NOMO-1 (cell line): ENCODE data around the gene SND1.
"Not testable (repeated sequence)": the region's sequence is repeated elsewhere in the genome, so short reads cannot be mapped to it uniquely, and the experiment has no call there.

Experiments
- DNase-seq, 2 experiments: peaks; one replicate each; lab custom pipeline; 2025; ENCODE audit not compliant: unreplicated experiment in 2 of 2; lab: John Stamatoyannopoulos, UW

Gene SND1

DNA sequence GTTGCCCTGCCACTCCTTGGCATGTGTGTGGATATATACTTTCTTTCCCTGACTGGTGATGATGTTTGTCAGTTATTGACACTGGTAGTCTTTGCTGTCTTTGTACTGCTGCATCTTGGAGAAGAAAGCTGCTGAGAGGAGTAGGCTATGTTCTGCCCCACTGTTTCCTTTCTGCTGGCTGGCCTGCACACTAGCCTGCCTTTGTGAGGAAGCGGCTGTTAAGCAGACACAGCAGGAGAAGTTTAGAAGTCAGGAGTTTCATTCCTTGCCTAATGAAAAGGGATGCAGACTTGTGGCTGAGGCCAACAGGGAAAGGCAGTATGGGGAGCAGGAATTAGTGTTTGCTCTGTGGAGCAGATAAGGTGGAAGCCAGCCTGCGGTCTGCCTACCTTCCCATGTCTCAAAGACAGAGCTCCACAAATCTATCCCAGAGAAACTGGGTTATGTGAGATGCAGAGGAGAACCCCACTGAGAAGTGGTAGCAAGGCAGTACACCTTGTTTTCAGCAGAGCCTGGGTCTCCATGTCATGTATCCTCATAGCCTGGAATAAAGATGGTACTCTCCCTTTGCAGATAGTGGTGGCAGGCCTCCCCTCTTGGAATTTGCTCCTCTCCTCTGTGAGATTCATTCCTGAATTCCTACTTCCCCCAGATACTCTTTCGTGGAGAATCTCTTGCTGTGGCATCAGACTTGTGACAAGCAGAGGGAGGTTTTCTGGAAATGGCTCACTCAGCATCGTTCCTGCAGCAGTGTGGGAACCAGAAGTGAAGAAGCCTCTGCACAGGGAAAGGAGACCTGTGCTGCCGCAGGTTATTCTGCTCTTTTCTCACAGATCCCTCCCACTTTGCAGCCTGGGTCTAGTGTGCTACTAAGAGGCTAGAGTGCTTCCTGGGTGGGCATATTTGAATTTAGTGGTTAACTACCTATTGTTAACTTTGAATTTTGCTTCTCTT is 249.0 kb downstream of the SND1 start:
- DNase-seq: no peak

DNA sequence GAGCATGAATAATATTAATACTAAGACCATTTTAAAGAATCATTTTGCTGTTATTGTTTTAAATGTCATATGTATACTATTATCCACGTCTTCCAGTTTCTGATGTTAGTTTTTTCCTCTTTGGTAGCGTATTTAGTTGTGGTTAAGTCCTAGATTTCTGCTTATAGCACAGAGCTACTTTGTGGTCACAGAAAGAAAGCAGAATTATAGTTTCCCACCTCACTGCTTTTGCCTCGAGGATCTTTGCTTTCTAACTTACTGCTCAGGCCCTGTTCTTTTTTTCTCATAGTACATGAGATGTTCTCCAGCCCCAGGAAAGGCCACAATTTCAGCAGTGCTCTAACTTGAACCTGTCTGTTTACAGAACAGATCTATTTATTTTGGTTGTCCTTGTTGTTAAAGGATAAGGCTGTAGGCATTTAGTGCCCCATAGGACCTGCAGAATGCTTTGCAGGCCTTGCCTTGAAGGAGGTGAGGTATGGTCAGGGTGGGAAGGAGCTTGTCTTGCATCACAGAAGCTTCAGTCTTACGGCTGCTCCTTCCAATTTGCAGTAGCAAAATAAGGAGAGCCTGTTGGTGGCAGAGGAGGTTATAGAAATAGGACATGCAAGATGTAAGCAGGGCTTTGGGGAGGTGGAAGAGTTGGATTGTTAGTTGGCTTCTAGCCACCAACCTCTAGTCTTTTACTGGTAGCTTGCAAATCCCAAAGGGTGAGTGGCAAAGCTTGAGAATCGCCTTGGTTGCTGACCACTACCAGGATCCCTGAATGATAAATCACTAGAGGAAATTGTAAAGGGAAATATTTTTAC is 250.1 kb downstream of the SND1 start:
- DNase-seq: no peak

DNA sequence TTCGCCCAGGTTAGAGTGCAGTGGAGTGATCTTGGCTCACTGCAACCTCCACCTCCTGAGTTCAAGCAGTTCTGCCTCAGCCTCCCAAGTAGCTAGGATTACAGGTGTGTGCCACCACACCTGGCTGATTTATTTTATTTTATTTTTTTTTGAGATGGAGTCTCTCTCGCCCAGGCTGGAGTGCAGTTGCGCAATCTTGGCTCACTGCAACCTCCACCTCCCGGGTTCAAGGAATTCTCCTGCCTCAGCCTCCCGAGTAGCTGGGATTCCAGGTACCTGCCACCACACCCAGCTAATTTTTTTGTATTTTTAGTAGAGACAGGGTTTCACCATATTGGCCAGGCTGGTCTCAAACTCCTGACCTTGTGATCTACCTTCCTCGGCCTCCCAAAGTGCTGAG is 250.8 kb downstream of the SND1 start:
- not testable (repeated sequence) for DNase-seq

DNA sequence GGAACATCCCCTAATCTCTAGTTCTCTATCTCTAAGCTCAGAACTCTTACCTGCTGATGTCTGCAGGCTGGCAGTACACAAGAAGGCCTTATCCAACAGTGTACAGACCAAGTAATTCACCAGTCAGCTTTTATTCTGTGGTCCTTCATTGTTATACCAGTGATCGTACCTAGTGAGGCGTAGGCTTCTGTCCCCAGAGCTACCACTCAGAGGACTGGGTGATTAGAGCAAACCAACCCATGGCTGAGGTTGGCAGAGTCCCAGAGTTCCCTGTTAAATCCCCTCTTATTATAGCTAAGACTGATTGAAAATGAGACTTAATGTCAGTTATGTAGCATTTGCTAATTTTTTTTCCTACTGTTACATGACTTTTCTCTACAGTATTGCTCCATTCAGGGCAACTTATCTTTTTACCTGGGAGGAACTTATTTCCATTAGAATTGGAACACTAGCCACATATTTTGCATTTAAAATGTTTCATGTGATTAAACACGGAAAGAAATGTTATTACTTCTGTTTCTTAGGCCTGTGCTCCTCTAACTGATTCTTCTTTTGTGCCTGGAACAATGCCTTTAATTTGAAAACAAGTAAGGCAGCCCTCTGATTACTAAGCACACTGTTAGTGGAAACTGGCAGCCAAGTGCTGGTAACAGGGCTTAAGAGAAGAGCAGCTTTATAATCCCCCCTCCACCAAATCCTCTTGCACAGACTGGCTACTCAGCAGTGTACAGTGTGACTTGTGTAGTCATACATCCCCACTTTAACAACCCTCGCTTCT is 252.1 kb downstream of the SND1 start:
- no peak for DNase-seq

DNA sequence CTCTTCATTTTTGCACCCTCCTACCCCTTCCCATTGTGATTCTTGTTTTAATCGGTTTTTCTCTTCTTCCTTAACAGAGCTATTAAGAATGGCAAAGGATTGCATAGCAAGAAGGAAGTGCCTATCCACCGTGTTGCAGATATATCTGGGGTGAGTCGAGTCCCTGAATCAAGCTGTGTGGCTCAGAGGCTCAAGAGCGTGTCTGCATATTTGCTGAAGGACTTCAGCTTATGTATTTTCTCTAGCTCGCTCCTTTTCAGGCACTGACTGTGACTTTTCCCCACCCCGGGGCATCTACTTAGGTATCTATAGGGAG is 252.6 kb downstream of the SND1 start:
- no peak for DNase-seq

DNA sequence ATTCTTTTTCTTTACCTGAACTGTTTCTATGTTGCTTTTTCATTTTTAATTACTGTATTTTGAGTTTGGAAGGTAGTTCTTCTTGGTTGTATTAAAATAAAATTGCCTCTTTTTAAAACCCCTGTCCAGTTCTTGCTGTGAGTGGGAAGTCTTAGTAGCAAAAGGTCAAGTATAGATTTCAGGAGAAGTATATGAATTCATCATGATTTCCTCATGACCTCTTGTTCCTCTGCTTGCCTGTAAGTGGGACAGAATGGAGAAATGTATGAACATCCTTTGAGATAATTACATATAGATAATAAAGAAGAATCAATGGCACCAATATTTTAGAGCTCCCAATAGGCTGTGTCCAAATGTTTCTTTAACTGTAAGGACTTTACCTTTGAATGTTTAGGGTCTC is 253.0 kb downstream of the SND1 start:
- no peak for DNase-seq

DNA sequence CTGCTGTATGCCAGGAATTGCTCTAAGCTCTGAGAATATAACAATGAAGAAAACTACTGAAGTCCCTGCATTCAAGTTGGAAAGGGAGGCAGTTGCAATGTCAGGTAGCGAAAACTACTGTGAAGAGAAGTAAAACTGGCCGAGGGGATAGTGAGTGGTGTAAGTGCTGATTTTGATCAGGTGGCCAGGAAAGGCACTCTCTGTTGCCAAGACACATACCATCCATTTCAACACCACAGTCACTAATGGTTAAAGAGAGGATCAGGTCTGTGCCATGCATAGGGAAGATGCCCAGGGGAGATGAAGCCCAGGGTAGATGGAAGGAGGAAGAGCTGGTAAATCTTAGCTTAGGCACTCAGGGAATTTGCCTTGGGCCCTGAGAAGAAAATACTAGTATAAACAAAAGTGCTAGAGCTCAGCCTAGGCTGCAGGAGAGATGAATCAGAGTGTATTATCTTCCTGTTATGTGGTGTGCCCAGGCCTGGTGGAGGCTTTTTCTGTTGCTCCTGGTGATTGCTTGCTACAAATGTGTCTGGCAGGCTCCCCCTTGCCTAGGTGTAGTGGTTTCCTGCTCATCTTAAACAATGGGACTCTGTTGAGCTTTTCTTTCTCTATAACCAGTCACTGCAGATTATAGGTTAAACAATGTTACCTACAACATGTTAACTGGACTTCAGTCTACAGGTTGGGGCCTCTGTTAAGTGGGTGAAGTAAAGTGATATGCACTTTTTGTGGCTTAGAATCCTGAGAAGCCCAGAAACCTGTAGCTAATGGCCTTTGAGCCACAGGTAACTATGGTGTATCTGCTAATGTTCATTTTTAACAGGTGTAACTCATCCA is 253.7 kb downstream of the SND1 start:
- DNase-seq: no peak

DNA sequence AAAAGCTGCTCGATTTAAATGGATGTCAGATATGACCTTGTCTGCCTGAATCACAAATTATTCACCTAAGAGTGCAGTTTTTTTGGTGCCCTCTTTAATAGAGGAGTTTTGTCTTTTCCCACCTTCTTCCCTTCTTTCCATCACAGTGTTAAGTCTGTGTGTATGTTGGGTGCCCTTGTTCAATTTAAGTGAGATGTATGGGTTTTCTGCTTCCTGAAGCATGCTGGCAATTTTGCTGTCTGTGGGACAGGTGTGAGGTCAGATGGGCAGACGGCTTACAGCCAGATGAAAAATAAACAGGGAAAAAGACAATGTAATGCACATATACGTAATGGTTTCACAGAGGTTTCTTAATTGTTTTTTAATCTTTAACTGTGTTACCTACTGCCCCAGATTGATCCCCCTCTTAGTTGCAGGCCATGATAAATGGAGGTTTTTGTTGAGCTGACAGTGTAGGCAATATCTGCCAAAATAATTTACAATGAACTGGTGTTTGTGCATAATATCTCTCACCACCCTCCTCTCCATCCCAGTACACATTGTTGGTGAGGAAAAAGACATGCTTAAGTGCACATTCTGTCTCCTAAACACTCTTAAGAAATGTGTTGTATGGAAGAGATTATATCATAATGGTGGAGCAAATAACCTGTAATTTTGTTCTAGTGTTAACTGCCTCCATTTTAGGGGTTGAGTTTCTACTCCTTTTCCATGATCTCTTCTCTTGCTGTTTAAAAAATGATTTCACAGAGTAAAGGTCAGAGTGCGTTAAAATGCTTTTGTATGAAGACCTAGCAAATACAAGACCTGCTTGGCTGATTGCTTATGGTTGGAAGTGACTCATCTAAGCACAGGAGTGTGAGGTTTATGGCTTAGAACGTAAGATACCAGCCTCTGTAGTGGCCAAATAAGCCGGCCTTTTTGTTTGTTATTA is 255.4 kb downstream of the SND1 start:
- no peak for DNase-seq

DNA sequence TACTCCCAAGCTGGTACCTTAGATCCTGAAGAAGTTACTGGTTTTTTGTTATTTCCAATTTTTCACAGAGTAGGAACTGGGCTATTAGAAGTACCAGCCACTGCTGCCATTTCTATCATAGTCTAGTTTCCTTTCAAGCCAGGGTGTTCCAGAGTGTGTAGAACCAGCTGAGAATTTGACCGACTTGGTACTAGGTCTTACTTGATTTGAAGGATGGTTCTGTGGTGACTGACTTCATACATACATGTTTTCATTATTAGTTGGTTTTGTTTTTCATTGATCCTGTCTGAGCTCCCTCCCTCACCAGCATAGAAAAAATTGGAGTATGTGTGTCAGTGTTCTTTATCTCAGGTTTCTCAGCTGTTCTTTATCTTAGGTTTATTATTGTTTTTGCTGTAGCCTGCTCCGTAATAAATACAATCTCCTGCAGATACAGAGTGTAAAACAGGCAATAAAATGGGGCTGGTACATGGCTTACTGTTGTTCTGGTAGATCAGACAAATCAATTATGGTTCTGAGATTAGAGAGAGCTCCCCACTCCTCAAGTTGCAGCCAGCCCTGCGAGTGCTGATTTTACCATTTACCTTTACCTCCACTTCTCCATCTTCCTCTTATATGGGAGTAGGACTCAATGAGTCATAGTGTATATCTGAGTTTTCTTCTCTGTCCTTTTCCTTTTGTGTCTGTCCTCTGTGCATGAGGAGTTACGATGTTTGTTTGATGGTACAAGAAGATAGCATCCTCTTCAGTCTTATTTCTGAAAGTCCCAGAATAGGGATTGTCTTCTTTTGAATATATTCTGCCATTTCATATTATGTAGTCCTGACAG is 256.6 kb downstream of the SND1 start:
- no peak for DNase-seq

DNA sequence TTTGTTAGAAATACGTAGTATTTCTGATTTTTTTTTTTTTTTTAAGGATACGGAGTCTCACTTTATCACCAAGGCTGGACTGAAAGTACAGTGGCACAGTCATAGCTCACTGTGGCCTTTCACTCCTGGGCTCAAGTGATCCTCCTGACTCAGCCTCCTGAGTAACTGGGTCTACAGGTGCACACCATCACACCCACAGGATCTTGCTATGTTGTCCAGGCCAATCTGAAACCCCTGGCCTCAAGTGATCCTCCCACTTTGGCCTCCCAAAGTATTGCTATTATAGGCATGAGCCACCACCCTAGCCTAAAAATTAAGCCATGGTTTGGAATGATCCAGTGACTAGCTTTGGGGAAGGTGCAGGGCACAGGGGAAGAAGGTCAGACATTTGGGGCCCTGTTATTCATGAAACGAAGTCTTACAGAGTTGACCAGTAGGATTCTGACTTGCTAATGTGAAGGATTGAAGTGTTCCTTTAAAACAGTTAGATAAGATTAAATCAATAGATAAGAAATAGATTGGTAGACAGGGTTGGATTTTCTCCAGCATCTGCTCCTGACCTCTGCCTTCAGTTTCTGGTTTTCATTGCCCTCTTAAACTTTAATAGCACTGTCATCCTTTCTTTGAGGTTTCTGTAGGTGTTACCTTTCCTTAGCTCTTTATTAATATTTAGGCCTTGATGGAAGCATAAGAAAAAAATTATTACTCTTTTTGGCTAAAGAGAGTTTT is 257.6 kb downstream of the SND1 start:
- no peak for DNase-seq

DNA sequence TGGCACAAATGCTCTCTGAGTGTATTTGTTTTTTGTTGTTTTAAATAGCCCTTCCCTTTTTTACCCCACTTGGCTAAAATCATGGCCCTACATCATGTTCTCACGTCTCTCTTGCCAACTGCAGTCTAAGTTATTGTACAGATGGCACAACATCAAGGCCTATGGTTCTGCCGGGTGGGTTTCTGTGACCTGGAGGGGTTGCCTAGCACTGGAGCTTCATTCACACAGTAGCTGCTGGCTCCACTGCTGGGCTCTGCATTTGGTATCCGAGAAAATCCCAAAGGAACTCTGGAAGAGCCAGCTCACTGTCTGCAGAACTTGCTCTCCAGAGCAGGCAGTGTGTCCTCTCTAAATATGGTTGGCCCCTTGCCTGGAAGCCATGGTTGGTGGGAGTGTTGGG is 258.7 kb downstream of the SND1 start:
- no peak for DNase-seq

DNA sequence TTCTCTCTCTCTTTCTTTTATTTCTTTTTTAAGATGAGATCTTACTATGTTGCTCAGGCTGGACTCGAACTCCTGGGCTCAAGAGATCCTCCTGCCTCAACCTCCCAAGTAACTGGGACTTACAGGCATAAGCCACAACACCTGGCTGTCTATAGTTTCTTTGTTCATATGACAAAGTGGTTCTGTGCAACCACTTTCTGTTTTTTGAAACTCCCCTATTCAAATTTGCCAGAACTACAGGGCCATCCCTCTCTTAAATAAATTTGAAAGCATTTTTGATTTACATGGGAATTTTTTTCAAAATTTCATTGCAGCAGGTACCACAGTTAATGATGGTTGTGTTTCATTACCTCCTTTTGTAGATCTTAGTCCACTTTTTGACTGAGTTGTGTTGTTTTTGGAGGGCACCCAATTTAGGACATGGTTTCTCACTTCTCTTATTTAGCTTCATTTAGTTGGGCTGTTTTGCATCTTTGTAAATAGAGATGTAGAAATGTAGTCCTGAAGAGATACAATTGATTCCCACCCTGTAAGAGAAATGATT is 260.0 kb downstream of the SND1 start:
- no peak for DNase-seq

DNA sequence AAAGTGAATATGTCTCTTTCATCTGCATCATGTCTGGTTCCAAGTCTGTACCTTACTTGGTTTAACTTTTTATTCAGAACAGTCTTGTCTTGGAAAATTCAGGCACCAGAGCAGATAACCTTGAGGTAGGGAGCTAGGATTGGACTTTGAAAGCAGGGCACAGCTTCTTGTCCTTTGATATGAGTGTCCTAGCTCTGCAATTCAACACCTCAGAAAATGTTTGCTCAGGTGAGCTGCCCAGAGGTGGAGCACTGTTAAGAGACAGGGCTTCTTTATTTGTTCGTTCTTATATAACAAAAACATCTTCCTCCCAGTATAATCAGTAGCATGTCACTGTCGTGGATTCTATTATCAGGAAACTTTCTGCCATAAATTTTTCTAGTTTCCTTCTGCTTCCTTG is 260.9 kb downstream of the SND1 start:
- no peak for DNase-seq

DNA sequence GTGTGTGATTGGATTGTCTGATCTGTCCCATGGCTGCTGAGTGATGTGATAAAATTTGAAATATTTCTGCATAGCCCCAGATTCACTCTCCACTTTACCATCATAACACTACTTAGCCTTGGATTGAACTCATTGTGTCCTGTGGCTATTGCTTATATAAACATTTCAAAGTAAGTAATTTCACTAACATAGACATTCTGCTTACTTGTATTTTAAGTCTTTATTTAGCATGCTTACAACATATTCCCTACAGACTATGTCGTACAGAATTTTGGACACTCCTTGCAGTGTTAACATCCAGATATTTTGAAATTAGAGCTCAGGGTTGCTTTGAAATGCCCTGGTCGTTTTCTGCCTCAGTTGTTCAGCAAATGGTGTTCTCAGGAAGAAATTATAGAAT is 261.7 kb downstream of the SND1 start:
- no peak for DNase-seq

DNA sequence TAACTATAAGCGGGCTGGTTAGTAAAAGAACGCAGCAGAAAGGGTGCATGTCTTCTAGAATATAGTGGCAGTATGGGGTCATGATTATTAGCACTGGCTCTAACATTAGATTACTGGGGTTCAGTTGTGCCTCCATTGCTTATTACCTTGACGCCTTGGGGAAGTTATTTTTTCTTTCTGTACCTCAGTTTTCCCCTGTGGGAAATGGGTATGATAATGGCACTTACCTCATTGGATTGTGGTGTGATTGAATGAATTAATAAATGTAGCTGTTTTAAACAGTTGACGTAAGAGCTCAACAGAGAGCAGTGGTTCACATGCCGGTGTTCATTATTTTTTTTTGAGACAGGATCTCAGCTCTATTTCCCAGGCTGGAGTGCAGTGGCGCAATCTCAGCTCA is 262.7 kb downstream of the SND1 start:
- no peak for DNase-seq

DNA sequence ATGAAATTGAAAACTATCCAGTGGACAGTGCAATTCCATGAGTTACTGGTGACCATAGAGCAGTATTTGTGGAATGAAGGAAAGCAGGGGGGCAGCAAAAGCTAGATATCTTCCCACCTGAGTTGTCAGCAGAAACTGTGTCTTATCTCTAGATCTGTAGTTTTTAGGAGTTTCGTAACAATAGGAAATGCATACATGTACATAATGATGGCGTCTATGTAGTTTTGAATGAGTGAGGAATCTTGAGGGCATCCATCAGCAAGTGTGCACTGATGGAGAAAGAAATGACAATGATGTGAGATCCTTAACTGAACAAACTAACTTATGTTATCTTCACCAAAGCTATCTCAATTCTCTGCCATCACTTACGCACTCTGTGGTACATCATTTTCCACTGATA is 264.7 kb downstream of the SND1 start:
- DNase-seq: no peak

DNA sequence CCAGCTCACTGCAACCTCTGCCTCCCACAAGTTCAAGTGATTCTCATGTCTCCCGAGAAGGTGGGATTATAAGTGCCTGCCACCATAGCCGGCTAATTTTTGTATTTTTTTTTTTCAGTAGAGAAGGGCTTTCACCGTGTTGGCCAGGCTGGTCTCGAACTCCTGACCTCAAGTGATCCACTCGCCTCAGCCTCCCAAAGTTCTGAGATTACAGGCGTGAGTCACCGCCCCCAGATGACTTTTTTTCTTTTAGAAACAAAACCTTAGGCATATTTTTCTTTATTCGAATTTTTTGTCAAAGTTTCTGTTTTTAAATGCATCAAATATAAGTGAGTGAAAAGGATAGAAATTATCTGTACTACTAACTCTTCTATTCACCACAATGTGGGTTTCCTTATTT is 266.1 kb downstream of the SND1 start:
- no peak for DNase-seq
